ENCODE measurements around the gene SLC6A16.
"Not testable (repeated sequence)": the region's sequence is repeated elsewhere in the genome, so short reads cannot be mapped to it uniquely, and the experiment has no call there.

- not testable (repeated sequence) for TF ChIP-seq CTCF, POLR2A (IDR thresholded peaks at IDR 0.05)
These were observed 7.9 kb upstream of the SLC6A16 start for GRCh38 chr19:49332691-49333417.
